GM19452 (cell line): ENCODE data around the gene CEP97.
"Not testable (repeated sequence)": the region's sequence is repeated elsewhere in the genome, so short reads cannot be mapped to it uniquely, and the experiment has no call there.

Source experiments
- ATAC-seq: cut with Tn5 transposase; IDR thresholded peaks from one replicate; pipeline ENCODE4 v1.9.1; 2021; ENCODE audit not compliant: unreplicated experiment

CEP97 gene

DNA sequence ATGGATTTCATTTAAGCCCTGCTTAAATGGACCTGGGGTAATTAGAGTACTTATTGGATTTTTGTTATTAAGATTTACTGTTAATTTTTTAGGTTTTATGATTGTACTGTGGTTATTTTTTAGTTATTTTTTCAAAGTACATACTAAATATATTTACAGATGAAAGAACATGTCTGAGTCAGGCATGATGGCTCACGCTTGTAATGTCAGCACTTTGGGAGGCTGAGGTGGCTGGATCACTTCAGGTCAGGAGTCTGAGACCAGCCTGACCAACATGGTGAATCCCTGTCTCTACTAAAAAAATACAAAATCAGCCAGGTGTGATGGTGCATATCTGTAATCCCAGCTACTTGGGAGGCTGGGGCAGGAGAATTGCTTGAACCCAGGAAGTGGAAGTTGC is 21.7 kb upstream of the CEP97 start:
- no peak for ATAC-seq

DNA sequence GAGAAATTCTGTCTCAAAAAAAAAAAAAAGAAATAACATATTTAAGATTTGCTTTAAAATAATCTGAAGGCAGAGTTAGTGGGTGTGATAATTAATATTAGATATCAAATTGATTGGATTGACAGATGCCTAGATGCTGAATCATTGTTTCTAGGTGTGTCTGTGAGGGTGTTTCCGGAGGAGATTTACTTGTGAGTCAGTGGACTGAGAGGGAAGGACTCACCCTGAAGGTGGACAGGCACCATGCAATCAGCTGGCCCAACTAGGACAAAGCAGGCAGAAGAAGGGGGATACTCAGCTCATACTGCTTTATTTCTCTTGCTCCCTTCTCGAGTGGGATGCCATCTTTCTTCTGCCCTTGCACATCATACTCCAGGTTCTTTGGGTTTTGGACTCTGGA is 21.2 kb upstream of the CEP97 start:
- ATAC-seq: no peak

DNA sequence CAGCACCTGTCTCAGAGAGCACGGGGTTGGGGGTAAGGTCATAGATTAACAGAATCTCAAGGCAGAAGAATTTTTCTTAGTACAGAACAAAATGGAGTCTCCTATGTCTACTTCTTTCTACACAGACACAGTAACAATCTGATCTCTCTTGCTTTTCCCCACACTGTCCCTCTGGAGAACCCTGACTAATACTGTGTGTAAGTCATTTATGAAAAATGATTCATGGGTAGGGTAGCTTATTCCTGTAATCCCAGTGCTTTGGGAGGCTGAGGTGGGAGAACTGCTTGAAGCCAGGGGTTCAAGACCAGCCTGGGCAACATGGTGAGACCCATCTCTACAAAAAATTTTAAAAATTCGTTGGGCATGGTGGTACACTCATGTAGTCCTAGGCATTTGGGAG is 19.8 kb upstream of the CEP97 start:
- not testable (repeated sequence) for ATAC-seq

DNA sequence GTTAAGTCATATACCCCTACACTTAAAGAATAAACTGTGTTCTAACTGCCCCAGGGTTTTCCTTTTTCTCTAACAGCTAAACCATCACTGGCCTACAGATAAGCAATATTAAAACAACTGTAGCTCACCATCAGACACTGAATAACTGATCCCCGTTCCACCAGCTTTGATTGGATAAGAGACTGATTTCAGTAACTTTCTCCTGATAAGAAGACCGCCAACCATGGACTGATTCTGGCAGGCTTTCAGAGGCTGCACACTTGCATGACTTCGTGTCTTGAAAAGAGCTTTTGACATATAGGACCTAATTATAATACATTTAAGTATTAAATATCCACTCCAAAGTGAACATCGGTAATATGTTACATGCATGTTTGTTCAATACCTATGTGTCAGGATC is 15.3 kb upstream of the CEP97 start:
- no peak for ATAC-seq

DNA sequence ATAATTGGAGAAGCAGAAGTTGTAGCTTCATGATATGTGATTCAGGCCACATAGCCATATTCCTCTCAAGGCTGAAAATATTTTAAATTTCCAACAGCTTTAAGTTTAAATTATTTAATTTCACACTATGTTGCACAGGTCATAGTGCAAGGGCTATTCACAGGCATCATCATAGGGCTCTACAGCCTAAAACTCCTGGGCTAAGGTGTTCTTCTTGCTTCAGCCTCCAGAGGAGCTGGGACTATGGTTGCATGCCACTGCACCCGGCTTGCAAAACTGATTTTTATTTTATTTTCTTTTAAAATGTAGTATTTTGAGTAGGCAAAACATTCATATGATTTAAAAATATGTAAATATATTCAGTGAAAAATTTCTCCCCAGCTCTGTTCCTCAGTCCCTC is 6.0 kb upstream of the CEP97 start:
- no peak for ATAC-seq

DNA sequence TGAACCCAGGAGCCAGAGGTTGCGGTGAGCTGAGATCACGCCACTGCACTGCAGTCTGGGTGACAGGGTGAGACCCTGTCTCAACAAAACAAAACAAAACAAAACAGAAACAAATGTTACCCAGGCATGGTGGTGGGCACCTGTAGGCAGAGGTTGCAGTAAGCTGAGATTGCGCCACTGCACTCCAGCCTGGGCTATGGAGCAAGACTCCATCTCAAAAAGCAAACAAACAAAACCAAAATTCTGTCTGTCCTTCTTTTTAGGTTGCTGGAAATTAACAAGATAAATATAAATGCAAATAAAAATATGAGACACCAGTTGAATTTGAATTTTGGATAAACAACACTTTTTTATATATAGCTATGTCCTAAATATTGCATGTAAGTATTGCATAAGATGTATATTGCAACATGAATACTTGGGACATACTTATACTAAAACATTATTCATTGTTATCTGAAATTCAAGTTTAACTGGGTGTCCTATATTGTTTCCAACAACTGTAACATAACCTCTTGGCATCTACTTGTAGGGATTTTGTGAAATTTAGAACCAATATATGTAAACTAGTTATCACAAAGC is 4.7 kb upstream of the CEP97 start:
- ATAC-seq: no peak

DNA sequence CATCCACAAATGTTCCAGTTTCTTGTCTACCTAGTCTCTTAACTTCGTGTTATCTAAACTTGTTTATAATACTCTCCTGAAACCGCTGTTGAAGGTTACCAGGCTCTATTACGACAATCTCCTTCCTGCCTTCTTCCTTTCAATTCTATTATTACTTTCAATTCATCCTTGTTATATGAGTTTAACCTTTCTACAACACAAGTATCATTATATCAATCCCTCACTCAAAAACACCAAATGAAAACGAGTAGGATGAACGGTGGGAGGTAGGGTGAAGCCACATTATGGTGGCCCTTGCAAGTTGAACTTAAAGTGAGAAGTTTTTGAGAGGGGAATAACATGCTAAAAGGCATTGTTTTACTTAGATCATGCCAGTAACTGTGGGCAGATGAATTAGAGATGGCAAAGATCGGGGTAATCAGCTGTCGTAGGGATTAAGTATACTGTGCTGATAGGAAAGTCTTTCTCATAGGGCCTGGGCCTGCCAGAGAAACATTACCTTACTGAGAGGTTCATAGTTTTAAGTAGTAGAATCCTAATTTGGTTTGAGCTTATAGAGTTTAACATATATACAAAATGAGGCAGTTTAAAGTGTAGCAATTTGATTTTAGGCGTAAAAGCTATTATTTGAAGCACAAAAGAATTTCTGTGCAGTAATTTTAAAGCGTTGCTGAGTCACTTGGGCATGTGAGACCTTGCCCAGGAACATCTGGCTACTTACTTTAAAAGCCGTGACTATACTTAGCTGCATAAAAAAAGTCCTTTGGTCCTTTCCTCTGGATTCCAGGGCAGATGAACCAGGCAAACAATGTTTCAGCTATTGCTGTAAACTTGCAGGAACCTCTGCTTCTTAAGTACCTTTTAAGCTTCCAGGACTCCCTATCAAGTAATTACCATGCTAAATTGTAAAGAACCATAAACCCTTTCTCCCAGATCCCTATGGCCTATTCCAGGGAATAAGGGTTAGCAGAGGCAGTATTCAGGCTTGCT is 3.3 kb upstream of the CEP97 start:
- no peak for ATAC-seq

DNA sequence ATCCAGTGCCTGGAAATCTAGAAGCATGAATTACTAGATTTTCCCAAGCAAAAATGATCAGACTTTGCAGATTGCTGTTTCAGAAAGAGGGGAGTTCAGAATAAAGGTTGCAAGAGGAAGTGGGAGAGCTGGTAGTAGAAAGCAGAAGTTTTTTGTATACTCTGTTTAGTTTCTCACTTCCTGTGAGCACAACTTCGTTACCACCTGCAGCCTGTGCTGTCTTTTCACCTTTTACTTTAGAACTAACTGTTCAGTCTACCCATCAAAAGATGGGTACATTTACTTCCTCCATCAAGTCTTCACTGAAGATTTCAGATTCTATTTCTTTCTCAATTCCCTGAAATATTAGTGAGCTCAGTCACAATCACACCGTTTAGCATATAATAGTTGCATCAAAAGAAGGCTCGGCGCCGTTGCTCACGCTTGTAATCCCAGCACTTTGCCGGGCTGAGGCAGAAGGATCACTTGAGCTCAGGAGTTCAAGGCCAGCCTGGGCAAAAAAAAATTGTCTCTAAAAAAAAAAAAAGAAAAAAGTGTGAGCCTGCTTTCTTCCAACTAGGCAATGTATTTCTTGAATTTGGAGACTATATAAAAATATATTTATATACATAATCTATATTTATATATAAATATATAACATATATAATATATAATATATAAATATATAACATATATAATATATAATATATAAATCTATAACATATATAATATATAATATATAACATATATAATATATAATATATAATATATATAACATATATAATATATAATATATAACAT is 1.8 kb upstream of the CEP97 start:
- peak; percentile 49 for ATAC-seq

DNA sequence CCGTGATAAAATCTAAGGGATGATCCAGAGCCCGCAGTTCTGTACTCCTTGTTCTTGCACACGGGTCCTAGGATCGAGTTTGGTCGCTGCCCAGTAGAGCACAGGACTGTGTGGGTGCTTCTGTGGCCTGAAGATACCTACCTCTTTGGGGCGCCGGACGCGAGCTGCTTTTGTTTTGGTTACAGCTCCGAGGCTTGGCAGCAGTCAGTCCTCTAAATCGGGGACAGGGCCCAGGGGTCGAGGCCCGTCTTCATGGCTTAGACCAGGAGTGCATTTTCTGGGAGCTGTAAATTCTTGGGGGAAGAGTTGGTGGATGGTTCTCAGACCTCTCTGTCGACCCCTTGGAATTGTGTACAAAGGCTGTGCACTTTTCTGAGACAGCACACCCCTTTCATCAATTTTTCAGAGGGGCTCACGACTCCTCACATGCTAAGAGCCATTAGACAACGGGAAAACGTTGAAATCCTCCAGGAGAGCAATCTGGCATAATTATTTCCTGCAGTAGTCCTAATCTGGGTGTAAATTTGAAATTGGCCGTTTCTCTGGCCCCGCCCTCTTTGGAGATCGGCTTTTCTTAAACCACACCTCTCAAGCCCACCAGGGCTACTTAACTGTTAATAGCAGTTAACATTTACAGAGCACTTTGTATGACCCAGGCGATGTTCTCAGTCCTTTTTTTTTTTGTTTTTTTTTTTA is 928 bp downstream of the CEP97 start:
- ATAC-seq: peak; percentile 4

DNA sequence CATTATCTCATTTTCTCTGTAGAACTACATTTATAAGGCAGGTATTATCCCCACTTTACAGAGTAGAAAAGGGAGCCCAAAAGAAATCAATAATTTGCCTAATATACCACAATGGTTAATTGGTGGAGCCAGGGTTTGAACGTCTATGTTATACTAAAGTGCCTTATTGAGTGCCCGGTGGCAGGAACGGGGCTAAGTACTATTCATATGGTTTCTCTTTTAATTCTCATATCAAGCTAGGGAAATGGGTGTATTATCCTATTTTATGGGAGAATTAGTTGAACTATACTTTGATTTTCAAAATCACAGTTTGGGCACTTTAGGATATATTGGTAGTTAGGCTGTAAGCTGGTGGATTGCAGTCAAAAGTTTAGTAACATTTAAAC is 1.5 kb downstream of the CEP97 start:
- no peak for ATAC-seq

DNA sequence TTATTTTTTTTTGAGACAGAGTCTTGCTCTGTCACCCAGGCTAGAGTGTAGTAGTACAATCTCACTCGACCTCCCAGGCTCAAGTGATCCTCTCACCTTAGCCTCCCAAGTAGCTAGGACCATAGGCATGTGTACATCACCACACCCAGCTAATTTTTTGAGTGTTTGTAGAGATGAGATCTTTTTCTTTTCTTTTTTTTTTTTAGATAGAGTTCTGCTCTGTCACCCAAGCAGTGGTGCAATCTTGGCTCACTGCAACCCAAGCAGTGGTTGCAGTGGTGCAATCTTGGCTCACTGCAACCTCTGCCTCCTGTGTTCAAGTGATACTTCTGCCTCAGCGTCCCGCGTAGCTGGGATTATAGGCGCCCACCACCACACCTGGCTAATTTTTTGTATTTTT is 5.2 kb downstream of the CEP97 start:
- ATAC-seq: no peak

DNA sequence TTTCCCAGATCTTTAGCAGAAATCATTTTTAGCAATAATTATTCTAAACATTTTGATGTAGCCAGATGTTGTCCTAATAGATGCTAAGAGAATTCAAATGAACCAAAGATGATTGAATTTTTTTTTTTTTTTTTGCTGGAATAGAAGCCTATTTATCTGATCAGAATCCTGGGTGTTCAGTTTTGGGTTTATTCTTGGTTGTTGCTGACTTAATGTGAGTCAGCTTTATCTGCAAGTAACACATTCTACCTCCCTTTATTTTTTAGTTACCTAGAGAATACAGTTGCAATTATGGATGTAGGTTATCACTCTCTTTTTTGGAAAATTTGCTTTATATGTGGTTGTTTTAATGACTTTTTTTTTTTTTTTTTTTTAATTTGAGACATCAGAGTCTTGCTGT is 6.4 kb downstream of the CEP97 start:
- no peak for ATAC-seq

DNA sequence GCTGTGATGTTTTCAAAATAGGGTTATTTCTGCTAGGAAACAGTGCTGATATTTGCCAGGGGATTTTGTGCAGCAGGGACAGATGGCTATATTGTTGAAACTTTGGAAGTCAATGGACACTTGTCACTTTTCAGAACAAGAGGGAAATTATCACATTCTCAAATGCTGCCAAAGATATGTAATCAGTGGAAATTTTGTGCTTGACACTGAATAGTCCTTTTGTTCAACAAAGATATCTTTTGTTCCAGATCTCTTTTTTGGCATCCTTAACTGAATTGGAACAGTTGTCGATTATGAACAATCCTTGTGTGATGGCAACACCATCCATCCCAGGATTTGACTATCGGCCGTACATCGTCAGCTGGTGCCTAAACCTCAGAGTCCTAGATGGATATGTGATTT is 7.8 kb downstream of the CEP97 start:
- no peak for ATAC-seq

DNA sequence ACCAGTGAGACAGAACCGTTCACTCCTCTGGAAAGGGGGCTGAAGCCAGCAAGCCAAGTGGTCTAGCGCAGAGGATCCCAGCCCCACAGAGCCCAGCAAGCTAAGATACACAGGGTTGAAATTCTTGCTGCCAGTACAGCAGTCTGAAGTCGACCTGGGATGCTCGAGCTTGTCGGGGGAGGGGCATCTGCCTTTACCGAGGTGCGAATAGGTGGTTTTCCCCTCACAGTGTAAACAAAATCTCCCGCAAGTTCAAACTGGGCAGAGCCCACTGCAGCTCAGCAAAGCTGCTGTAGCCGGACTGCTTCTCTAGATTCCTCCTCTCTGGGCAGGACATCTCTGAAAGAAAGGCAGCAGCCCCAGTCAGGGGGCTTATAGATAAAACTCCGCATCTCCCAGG is 11.4 kb downstream of the CEP97 start:
- ATAC-seq: no peak

DNA sequence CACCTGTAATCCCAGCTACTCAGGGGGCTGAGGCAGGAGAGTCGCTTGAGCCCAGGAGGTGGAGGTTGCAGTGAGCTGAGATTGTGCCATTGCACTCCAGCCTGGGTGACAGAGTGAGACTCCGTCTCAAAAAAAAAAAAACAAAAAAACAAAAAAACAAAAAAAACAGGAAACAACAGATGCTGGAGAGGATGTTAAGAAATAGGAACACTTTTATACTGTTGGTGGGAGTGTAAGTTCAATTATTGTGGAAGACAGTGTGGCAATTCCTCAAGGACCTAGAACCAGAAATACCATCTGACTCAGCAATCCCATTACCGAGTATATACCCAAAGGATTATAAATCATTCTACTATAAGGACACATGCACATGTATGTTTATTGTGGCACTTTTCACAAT is 17.5 kb downstream of the CEP97 start:
- ATAC-seq: not testable (repeated sequence)

DNA sequence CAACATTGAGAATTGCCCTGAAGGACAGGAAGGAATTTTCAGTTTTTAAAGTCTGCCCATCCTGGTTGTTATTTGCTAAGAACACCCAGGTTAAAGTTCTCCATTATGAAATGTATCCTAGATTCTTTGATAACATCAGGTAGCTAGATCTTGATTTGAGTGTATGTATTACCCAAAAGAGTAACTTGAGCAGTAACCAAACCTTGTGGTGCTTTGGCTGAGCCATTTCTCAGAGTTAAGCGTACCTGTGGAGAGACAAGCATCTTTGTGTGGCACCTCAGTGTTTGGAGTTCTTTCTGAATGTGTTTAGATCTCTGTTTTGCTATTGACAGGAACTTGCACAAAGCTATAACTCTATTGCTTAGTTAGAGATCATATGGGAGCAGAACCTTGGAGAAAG is 20.4 kb downstream of the CEP97 start:
- no peak for ATAC-seq

DNA sequence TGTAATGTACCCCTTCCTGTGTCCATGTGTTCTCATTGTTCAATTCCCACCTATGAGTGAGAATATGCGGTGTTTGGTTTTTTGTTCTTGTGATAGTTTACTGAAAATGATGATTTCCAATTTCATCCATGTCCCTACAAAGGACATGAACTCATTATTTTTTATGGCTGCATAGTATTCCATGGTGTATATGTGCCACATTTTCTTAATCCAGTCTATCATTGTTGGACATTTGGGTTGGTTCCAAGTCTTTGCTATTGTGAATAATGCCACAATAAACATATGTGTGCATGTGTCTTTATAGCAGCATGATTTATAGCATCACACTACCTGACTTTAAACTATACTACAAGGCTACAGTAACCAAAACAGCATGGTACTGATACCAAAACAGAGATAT is 21.5 kb downstream of the CEP97 start:
- not testable (repeated sequence) for ATAC-seq

DNA sequence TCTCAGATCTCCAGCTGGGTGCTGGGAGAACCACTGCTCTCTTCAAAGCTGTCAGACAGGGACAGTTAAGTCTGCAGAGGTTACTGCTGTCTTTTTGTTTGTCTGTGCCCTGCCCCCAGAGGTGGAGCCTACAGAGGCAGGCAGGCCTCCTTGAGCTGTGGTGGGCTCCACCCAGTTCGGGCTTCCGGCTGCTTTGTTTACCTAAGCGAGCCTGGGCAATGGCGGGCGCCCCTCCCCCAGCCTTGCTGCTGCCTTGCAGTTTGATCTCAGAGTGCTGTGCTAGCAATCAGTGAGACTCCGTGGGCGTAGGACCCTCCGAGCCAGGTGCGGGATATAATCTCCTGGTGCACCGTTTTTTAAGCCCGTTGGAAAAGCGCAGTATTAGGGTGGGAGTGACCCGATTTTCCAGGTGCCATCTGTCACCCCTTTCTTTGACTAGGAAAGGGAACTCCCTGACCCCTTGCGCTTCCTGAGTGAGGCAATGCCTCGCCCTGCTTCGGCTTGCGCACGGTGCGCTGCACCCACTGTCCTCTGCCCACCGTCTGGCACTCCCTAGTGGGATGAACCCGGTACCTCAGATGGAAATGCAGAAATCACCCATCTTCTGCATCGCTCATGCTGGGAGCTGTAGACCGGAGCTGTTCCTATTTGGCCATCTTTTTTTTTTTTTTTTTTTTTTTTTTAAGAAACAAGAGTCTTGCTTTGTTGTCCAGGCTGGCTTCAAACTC is 29.1 kb downstream of the CEP97 start:
- not testable (repeated sequence) for ATAC-seq

DNA sequence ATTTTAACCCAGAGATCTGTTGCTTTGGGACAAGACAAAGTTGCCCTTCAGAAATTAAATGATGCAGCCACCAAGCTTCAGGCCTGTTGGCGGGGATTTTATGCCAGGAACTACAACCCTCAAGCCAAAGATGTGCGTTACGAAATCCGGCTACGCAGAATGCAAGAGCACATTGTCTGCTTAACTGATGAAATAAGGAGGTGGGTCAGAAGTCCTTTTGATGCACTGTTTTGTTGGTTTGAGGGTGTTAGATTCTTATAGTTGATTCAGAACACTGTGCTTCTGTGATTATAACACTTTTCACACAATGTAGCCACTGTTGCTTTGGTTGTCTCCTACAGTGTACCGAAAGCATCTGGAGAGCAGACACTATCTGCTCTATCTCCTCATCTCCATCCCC is 33.8 kb downstream of the CEP97 start:
- no peak for ATAC-seq

DNA sequence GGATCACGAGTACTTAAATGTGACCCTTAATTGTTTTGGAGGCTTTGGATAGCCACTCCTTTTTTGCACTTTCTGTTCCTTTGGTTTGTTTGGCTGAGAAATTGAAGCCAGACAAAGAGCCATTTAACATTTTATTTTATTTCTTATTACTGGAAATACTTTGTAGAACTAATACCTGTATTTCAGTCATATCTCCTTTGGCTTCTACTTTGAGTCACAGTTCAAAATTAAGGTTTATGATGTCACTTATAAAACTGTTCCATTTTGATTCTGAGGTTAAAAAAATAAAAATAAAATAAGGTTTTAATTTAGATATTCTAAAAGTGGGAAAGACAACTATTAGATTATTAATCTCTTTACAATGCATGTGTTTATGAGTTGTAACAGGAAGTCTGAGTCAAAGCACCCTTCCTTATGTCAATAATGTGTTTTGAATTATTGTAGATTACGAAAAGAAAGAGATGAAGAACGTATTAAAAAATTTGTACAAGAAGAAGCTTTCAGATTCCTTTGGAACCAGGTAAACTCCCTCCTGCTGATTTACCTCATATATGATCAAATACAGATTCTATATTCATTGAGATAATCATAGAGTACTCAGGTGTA is 37.7 kb downstream of the CEP97 start:
- no peak for ATAC-seq
